Rectal smooth muscle tissue (tissue), 1 donor: ENCODE data around the gene PLCB3.

Source experiments
- H3K27ac ChIP-seq: one replicate; pipeline ENCODE4 v1.7.0; 2013; ENCODE audit warnings: low read depth, low read length, inconsistent platforms
- H3K27me3 ChIP-seq: one replicate; pipeline ENCODE4 v1.7.0; 2013; ENCODE audit warnings: low read length; ENCODE audit not compliant: control insufficient read depth, insufficient read depth
- H3K36me3 ChIP-seq: one replicate; pipeline ENCODE4 v1.7.0; 2013; ENCODE audit warnings: low read length; ENCODE audit not compliant: control insufficient read depth, insufficient read depth
- H3K4me1 ChIP-seq: one replicate; pipeline ENCODE4 v1.7.0; 2013; ENCODE audit warnings: low read length; ENCODE audit not compliant: control insufficient read depth, insufficient read depth
- H3K4me3 ChIP-seq: one replicate; pipeline ENCODE4 v1.7.0; 2013; ENCODE audit warnings: low read length
- H3K9ac ChIP-seq: one replicate; pipeline ENCODE4 v1.7.0; 2013; ENCODE audit warnings: low read length

PLCB3 gene

GRCh38 chr11:64316672-64317324, 65.5 kb downstream of the PLCB3 start:
- peaks cover 4% of the 10 kb centered on the region for H3K4me1 ChIP-seq
- peaks cover 12% of the 10 kb centered on the region for H3K36me3 ChIP-seq
- no peaks in the 10 kb centered on the region for H3K27me3 ChIP-seq

GRCh38 chr11:64317325-64317960, 66.1 kb downstream of the PLCB3 start, which contains the start of gene TRMT112:
Gene TRMT112, minus strand, starts transcription at chr11:64317559. Its CDS starts 33 bp downstream, at chr11:64317526.
- no peaks in the 10 kb centered on the region for H3K27me3 ChIP-seq
- peaks cover 4% of the 10 kb centered on the region for H3K4me1 ChIP-seq
- H3K9ac ChIP-seq: peak within 1 kb of the TSS; percentile 72
- peaks cover 13% of the 10 kb centered on the region for H3K36me3 ChIP-seq
- H3K4me3 ChIP-seq: peak within 1 kb of the TSS; percentile 78
- H3K27ac ChIP-seq: peak within 1 kb of the TSS; percentile 97

More at GRCh38 chr11:64316672-64317324, 65.5 kb downstream of the PLCB3 start:
- peak overlapping the region; percentile 66 for H3K9ac ChIP-seq
- H3K4me3 ChIP-seq: peak overlapping the region; percentile 78
- peak overlapping the region; percentile 97 for H3K27ac ChIP-seq

DNA sequence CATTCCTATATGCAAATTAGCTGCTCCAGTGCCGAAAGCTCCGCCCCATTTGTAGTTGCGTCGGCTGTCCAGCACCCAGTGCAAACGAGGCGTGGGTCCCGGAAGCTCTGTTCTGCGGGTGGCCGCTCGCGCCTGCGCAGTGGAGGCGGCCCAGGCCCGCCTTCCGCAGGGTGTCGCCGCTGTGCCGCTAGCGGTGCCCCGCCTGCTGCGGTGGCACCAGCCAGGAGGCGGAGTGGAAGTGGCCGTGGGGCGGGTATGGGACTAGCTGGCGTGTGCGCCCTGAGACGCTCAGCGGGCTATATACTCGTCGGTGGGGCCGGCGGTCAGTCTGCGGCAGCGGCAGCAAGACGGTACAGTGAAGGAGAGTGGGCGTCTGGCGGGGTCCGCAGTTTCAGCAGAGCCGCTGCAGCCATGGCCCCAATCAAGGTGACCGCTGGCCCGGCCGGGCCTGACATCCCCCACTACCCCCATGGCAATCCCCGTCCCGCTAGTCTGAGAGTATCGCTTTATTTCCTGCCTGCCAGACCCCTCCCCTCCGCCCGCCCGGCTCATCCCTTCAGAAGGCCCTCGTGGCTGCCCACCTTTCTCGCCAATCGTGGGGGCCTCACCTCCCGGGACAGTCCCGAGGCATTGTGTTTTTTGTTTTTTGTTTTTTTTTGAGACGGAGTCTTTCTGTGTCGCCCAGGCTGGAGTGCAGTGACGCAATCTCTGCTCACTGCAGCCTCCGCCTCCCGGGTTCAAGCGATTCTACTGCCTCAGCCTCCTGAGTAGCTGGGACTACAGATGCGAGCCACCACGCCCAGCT, 66.8 kb downstream of the PLCB3 start, which contains the start of gene PRDX5:
TSS of gene PRDX5 (plus strand) at position 161 of the 805 bp plus-strand sequence. CDS start at position 256, 95 bp downstream.
- Histone ChIP-seq H3K4me3 (peak within 1 kb of the TSS; percentile 78), H3K27me3 (no peaks in the 10 kb centered on the region), H3K27ac (peak within 1 kb of the TSS; percentile 97), H3K36me3 (peaks cover 15% of the 10 kb centered on the region), H3K9ac (peak within 1 kb of the TSS; percentile 72), H3K4me1 (peaks cover 4% of the 10 kb centered on the region)
